AG04449 (cell line): Measurements from ENCODE around the gene NAP1L5.

ENCODE experiments used
- CTCF ChIA-PET: fragments of 350-600 bp; formaldehyde crosslinking; extraction: SDS; loops from one replicate; lab custom pipeline; 2021; ENCODE audit warnings: antibody characterized with exemption; lab: Yijun Ruan, JAX
- POLR2A ChIA-PET: fragments of 400-600, 350-600 bp; formaldehyde crosslinking; extraction: SDS; loops from one replicate; lab custom pipeline; 2020; ENCODE audit warnings: antibody characterized with exemption, inconsistent platforms; lab: Yijun Ruan, JAX
- DNase-seq: peaks from one replicate; pipeline ENCODE4 v3.0.0-alpha.2; 2010; ENCODE audit warnings: low read depth, low spot score
- H3K4me3 ChIP-seq: 2 replicates; pipeline ENCODE4 v1.5.1; 2011; ENCODE audit warnings: low read depth, mild to moderate bottlenecking, control low read depth, low read length
- TF ChIP-seq, protein P1 (sequence below): IDR thresholded peaks from one replicate; pipeline ENCODE4 v1.5.1; 2011; ENCODE audit warnings: mild to moderate bottlenecking, moderate library complexity, low read length, control low read depth, inconsistent platforms; ENCODE audit not compliant: insufficient read depth; ENCODE audit errors: missing control alignments

NAP1L5 gene

DNA sequence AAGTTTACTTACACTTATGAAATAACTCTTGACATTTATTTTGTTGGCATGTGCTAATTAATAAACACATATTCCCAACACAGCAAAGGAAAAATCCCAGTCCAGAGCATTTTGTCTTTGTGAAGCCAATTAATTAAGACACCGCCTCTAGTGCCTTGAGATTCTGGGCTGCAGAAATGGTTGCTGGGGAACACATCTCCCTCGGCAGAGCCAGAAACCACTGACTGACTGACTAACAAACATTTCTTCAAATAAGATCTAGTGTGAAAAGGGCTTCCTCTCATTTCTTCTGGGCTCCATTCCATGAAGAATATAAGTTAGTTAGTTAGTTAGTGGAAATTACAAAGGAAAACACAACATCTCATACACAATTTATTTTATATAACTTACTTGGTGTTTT lies 28.4 kb upstream of the NAP1L5 start:
- CTCF ChIA-PET: interaction anchor here (0.9 to 1.5 kb wide), 6 partner anchors 8 to 66 kb away, joined by 3 to 5 read pairs (median 3); no protein-coding TSS in a partner anchor
- TF ChIP-seq, protein P1, sequence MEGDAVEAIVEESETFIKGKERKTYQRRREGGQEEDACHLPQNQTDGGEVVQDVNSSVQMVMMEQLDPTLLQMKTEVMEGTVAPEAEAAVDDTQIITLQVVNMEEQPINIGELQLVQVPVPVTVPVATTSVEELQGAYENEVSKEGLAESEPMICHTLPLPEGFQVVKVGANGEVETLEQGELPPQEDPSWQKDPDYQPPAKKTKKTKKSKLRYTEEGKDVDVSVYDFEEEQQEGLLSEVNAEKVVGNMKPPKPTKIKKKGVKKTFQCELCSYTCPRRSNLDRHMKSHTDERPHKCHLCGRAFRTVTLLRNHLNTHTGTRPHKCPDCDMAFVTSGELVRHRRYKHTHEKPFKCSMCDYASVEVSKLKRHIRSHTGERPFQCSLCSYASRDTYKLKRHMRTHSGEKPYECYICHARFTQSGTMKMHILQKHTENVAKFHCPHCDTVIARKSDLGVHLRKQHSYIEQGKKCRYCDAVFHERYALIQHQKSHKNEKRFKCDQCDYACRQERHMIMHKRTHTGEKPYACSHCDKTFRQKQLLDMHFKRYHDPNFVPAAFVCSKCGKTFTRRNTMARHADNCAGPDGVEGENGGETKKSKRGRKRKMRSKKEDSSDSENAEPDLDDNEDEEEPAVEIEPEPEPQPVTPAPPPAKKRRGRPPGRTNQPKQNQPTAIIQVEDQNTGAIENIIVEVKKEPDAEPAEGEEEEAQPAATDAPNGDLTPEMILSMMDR: no peak
- H3K4me3 ChIP-seq: no peak overlapping the region
- DNase-seq: no peak
- POLR2A ChIA-PET: no interaction called here

DNA sequence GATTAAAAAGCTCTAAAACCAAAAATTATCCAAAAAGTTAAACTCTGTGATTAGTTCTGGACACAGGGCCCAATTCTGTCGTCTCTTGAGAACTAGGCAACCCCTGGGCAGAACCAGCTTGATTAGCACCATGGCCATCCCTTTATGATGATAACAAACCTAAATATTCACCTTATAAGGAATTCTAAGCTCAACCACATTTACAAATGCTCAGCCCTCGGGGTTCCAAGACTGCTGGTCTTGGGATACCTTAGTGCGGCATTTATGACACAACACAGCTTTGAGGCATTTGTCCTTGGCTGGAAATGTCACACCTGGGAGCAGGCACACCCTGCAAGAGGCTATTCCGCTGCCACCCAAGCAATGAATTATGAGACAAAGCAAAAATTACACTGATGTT lies 27.5 kb upstream of the NAP1L5 start:
- TF ChIP-seq, protein P1: no peak
- no peak for DNase-seq
- ChIA-PET POLR2A (no interaction called here), CTCF (interaction anchor here (0.7 to 1.5 kb wide), 6 partner anchors 16 to 67 kb away, joined by 3 to 5 read pairs (median 4); no protein-coding TSS in a partner anchor)
- no peak overlapping the region for H3K4me3 ChIP-seq

DNA sequence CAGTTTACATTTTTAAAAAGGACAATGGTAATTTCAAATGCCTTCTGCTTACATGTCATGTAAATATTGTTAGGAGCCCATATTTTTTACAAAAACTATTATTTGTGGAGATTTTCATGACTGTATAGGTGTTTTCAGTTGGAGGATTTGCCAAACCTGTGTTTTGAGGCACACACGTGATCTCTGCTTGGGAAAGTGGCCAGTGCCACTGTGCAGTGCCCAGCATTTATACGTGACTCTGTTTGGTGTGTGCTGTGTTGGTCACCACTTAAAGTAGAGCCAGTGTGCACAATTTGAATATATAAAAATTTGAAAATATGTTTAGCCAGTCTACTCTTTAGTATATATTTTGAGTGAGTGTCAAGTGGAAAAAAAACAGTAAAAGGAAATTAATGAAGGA lies 26.8 kb upstream of the NAP1L5 start:
- POLR2A ChIA-PET: no interaction called here
- CTCF ChIA-PET: interaction anchor here (1.0 to 1.5 kb wide), 4 partner anchors 15 to 53 kb away, joined by 4 to 5 read pairs (median 5); no protein-coding TSS in a partner anchor
- H3K4me3 ChIP-seq: no peak overlapping the region
- TF ChIP-seq, protein P1: no peak
- no peak for DNase-seq

GRCh38 chr4:88722828-88723227 lies 25.2 kb upstream of the NAP1L5 start:
- TF ChIP-seq, protein P1: no peak
- no peak for DNase-seq
- no peak overlapping the region for H3K4me3 ChIP-seq
- CTCF ChIA-PET: interaction anchor here (1.0 to 1.3 kb wide), 2 partner anchors 20 to 49 kb away, joined by 4 read pairs; no protein-coding TSS in a partner anchor
- POLR2A ChIA-PET: no interaction called here

- CTCF ChIA-PET: interaction anchor here (1.0 to 1.3 kb wide), 2 partner anchors 20 to 49 kb away, joined by 4 read pairs; no protein-coding TSS in a partner anchor
- TF ChIP-seq, protein P1: no peak
- POLR2A ChIA-PET: no interaction called here
Measured at GRCh38 chr4:88722276-88722780, 24.7 kb upstream of the NAP1L5 start.

DNA sequence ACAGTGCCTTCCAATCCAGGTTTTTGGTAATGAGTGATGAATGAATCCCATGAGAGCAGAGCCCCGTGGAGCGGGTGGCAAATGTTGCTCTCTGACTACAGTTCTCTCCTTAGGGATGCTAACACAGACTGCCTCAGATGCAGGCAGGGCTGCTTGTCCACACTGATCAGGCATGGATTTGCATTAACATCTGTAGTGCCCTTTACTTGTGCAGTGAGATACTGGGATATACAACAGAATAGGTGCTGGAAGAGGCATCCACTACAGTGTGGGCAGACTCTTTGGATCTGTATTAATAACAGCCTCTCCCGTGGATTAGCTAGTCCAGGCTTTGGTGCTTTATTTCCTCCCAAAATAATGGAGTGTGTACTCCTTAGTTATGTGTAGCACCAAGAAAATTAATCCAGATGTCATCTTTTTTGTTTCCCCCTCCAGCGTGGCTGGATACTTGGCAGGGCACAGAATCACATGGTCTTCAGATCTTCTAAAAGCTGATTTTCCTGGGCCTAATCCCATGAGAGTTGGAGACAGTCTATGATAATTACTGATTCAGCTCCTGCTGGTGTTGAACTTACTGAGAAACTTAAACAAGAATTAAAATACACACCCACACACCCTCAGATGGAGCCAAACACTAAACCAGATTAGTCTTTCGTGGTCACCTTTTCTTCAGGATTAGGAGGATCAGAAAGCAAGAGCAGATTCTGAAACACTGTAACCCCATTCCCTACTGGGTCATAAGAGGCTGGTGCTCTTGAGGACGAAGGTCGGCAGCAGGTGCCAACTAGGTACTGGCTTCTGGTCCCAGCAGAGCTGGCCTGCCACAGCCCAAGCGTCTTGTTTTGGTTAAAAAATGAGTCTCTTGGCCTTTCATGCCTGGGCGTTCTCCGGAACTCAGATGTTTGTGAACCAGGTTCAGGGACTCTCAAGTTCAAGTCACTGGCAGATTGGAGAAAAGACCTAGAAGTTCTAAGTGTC lies 23.1 kb upstream of the NAP1L5 start:
- no peak overlapping the region for H3K4me3 ChIP-seq
- CTCF ChIA-PET: interaction anchor here (1.0 kb wide), 1 partner anchor 10 kb away, joined by 4 read pairs; no protein-coding TSS in a partner anchor
- POLR2A ChIA-PET: no interaction called here
- TF ChIP-seq, protein P1: no peak
- no peak for DNase-seq

More at GRCh38 chr4:88722276-88722780, 24.7 kb upstream of the NAP1L5 start:
- no peak overlapping the region for H3K4me3 ChIP-seq
- no peak for DNase-seq
